ENCODE measurements around the gene RAX2. TPM values are rescaled to one million over a fixed set of nuclear protein-coding genes. Genes with fewer than 3 reads are reported as not detected.

The RAX2 gene
- polyA plus RNA-seq, 1 of the 3 experiments (the other 2 are of a cell fraction): not detected

GRCh38 chr19:3719868-3720267, 52.2 kb downstream of the RAX2 start:
- Histone ChIP-seq H3K79me2 (ENCODE audit: insufficient read depth) (no peaks in the 10 kb centered on the region), H3F3A (replicated peaks; ENCODE audit: insufficient read depth) (no peaks in the 10 kb centered on the region), H3K9me3 (no peaks in the 10 kb centered on the region), H3K27me3 (ENCODE audit: insufficient read depth) (peaks cover 7% of the 10 kb centered on the region), H3K4me3 (ENCODE audit: low read depth in 2 of 2, low read length in 1 of 2) (no peak overlapping the region), H2AFZ (ENCODE audit: low read depth) (no peak overlapping the region), H3K4me1 (ENCODE audit: control insufficient read depth in 1 of 2, insufficient read depth in 2 of 2, low read depth in 1 of 2, low read length in 1 of 2) (peaks cover 0 to 2% of the 10 kb centered on the region in 2 experiments; a peak in 1 of 4 replicates), H3K4me2 (no peak overlapping the region), H3K36me3 (replicated peaks in 1 of 2; ENCODE audit: control insufficient read depth in 1 of 2, insufficient read depth in 2 of 2, low read length in 1 of 2) (no peaks in the 10 kb centered on the region), H3K9me2 (no peaks in the 10 kb centered on the region), H3K27ac (ENCODE audit: low read depth in 2 of 2, low read length in 1 of 2) (no peak overlapping the region), H3K9ac (no peak overlapping the region), H4K20me1 (ENCODE audit: insufficient read depth) (no peaks in the 10 kb centered on the region)
- CTCF ChIA-PET: interaction anchor here (0.6 to 3.6 kb wide), 11 partner anchors 8 to 135 kb away, joined by 3 to 21 read pairs (median 5); partner anchors contain the start of genes APBA3, MRPL54, PIP5K1C and TJP3
- POLR2A ChIA-PET: no interaction called here
- WGBS (ENCODE audit: low lambda C conversion rate): 21% methylated on average over 3 of the region's 4 CpGs
- DNase-seq: no peak
- TF ChIP-seq ELF1 (IDR thresholded peaks at IDR 0.05) (no peak), MXI1 (IDR thresholded peaks at IDR 0.05; ENCODE audit: low read depth, low read length) (no peak), RXRA (IDR thresholded peaks at IDR 0.05; ENCODE audit: borderline replicate concordance, low read depth) (no peak), GATA2 (CRISPR knock-in tag; IDR thresholded peaks at IDR 0.05) (no peak), FOXM1 (IDR thresholded peaks at IDR 0.05; ENCODE audit: low read depth) (no peak), NRF1 (IDR thresholded peaks at IDR 0.05; ENCODE audit: low read depth, low read length) (no peak), POLR2AphosphoS5 (IDR thresholded peaks at IDR 0.05; ENCODE audit: low read depth, low read length) (no peak)

Small RNA genes lying within 50 kb of the gene (small RNA-seq; reads per million reads assigned to genes)
- gene AC005777.1: 0 reads per million in 7 experiments

Other genes starting within 250 kb of the RAX2 start
- gene TEKTIP1, start 233.1 kb downstream of the RAX2 start, polyA plus RNA-seq (2012; rRNA removed): 0.12 TPM in 1 of 2 replicates, not detected in the other
- 45.9 and 53.3 TPM in 2 replicates for gene MFSD12, start 214.6 kb downstream of the RAX2 start, polyA plus RNA-seq (2012; rRNA removed)
- gene HMG20B, start 199.3 kb downstream of the RAX2 start, polyA plus RNA-seq (2012; rRNA removed): 88.2 and 92.0 TPM in 2 replicates
- gene GIPC3, start 186.8 kb downstream of the RAX2 start, polyA plus RNA-seq (2012; rRNA removed): 0.20 and 0.26 TPM in 2 replicates
- gene TBXA2R, start 165.4 kb downstream of the RAX2 start, polyA plus RNA-seq (2012; rRNA removed): 0.78 and 0.92 TPM in 2 replicates
- 27.8 and 36.4 TPM in 2 replicates for gene CACTIN, start 145.4 kb downstream of the RAX2 start, polyA plus RNA-seq (2012; rRNA removed)
- 6.9 and 12.3 TPM in 2 replicates for gene PIP5K1C, start 71.8 kb downstream of the RAX2 start, polyA plus RNA-seq (2012; rRNA removed)
- gene TJP3, start 63.8 kb downstream of the RAX2 start, polyA plus RNA-seq (2012; rRNA removed): 0.24 and 0.36 TPM in 2 replicates
- 10.6 and 13.0 TPM in 2 replicates for gene APBA3, start 10.5 kb downstream of the RAX2 start, polyA plus RNA-seq (2012; rRNA removed)
- gene MRPL54, start 9.5 kb downstream of the RAX2 start, polyA plus RNA-seq (2012; rRNA removed): 103 and 125 TPM in 2 replicates
- gene MATK, start 14.2 kb upstream of the RAX2 start, polyA plus RNA-seq (2012; rRNA removed): not detected in 2 replicates
- gene ZFR2, start 96.8 kb upstream of the RAX2 start, polyA plus RNA-seq (2012; rRNA removed): 0.18 and 0.44 TPM in 2 replicates
- gene ATCAY, start 108.5 kb upstream of the RAX2 start, polyA plus RNA-seq (2012; rRNA removed): 0.84 and 1.2 TPM in 2 replicates
- gene NMRK2, start 160.8 kb upstream of the RAX2 start, polyA plus RNA-seq (2012; rRNA removed): not detected in 2 replicates
- 118 and 142 TPM in 2 replicates for gene DAPK3, start 198.9 kb upstream of the RAX2 start, polyA plus RNA-seq (2012; rRNA removed)
- gene EEF2, start 213.2 kb upstream of the RAX2 start, polyA plus RNA-seq (2012; rRNA removed): 1,295 and 1,553 TPM in 2 replicates
- gene PIAS4, start 235.5 kb upstream of the RAX2 start, polyA plus RNA-seq (2012; rRNA removed): 7.7 and 14.1 TPM in 2 replicates